Astrocyte (in vitro differentiated cells and primary cell): ENCODE data around the gene TBXAS1.

Experiments
- EZH2 ChIP-seq: IDR thresholded peaks from 2 replicates; pipeline ENCODE4 v1.6.1; 2012; ENCODE audit warnings: mild to moderate bottlenecking, low read length, inconsistent platforms; ENCODE audit not compliant: insufficient read depth
- TF ChIP-seq, protein P1 (sequence below): IDR thresholded peaks from 2 replicates; pipeline ENCODE4 v1.5.1; 2011; ENCODE audit warnings: low read depth, mild to moderate bottlenecking, inconsistent platforms, low read length, moderate library complexity; ENCODE audit not compliant: insufficient read depth

DNA sequence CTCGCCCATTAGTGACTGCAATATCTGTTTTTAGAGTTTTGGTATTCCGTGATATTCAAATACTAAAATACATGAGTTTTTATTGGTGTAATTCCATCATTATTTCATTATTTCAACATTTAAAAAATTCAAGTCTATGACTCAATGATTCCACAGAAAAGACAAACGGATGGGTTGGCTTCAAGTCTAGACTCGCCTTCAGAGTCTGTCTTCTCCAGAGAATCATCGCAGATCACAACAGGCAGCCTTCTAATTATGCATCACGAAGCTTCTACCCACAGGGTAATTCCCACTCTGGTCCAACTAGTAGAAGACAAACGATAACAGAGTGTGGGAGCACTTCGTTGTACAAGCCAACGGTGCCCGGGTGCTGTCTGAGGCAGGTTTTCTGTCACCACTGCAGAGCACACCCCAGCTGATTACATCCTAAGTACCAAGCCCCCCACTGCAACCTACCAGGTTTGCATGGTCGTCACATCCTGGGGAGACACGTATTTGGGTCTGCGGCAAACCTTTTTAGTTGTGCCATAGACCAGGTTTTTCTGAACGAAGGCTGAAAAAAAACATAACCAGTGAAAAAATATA, 204.8 kb downstream of the TBXAS1 start:
- TF ChIP-seq, protein P1, sequence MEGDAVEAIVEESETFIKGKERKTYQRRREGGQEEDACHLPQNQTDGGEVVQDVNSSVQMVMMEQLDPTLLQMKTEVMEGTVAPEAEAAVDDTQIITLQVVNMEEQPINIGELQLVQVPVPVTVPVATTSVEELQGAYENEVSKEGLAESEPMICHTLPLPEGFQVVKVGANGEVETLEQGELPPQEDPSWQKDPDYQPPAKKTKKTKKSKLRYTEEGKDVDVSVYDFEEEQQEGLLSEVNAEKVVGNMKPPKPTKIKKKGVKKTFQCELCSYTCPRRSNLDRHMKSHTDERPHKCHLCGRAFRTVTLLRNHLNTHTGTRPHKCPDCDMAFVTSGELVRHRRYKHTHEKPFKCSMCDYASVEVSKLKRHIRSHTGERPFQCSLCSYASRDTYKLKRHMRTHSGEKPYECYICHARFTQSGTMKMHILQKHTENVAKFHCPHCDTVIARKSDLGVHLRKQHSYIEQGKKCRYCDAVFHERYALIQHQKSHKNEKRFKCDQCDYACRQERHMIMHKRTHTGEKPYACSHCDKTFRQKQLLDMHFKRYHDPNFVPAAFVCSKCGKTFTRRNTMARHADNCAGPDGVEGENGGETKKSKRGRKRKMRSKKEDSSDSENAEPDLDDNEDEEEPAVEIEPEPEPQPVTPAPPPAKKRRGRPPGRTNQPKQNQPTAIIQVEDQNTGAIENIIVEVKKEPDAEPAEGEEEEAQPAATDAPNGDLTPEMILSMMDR = no peak
- TF ChIP-seq EZH2 = no peak
